Measurements from ENCODE around the gene PAIP2.

PAIP2 gene

GRCh38 chr5:139297439-139298133 lies 44.1 kb upstream of the PAIP2 start:
- no peak overlapping the region for H2BK12ac ChIP-seq (ENCODE audit: low read length)
- H3K14ac ChIP-seq (ENCODE audit: low read length) = no peak overlapping the region
- H3K36me3 ChIP-seq (replicated peaks in 1 of 2; ENCODE audit: control insufficient read depth in 2 of 2, insufficient read depth in 2 of 2, low read length in 2 of 2) = peaks cover 3 to 56% of the 10 kb centered on the region in 2 donors
- DNase-seq (ENCODE audit: low spot score) = no peak
- no peaks in the 10 kb centered on the region for H3K79me1 ChIP-seq (ENCODE audit: low read depth, low read length)
- H2AFZ ChIP-seq (ENCODE audit: low read length) = no peak overlapping the region
- H2BK15ac ChIP-seq (ENCODE audit: low read length) = no peak overlapping the region
- H3K27me3 ChIP-seq (ENCODE audit: control insufficient read depth in 3 of 3, insufficient read depth in 3 of 3, low read depth in 1 of 3, low read length in 3 of 3) = no peaks in the 10 kb centered on the region
- no peak overlapping the region for H2AK5ac ChIP-seq (ENCODE audit: low read depth, low read length)
- no peak overlapping the region for H3K4me2 ChIP-seq (ENCODE audit: insufficient read depth, low read length, poor library complexity, severe bottlenecking)
- H4K8ac ChIP-seq (ENCODE audit: low read depth, low read length) = no peak overlapping the region
- no peak overlapping the region for H3K18ac ChIP-seq (ENCODE audit: low read length)
- peaks cover 4 to 5% of the 10 kb centered on the region in 2 donors for H3K4me1 ChIP-seq (ENCODE audit: control insufficient read depth in 2 of 2, insufficient read depth in 1 of 2, low read depth in 1 of 2, low read length in 2 of 2)
- no peak overlapping the region for H3K9ac ChIP-seq (ENCODE audit: low read depth, low read length, poor library complexity)
- no peak overlapping the region for H3K23ac ChIP-seq (ENCODE audit: low read depth, low read length, poor library complexity)
- no peak overlapping the region for H3K27ac ChIP-seq (replicated peaks; ENCODE audit: low read length)
- H3K4ac ChIP-seq (ENCODE audit: low read length) = no peak overlapping the region
- H2BK120ac ChIP-seq (ENCODE audit: low read depth, low read length) = no peak overlapping the region
- H2BK5ac ChIP-seq (ENCODE audit: low read length) = no peak overlapping the region
- H3K9me3 ChIP-seq (replicated peaks in 1 of 2; ENCODE audit: control insufficient read depth in 2 of 2, insufficient read depth in 1 of 2, low read depth in 1 of 2, low read length in 2 of 2) = no peaks in the 10 kb centered on the region
- H3K4me3 ChIP-seq (ENCODE audit: low read length in 2 of 2) = no peak overlapping the region
- WGBS, 2 donors (ENCODE audit: extremely low coverage in 2 of 2, insufficient read length in 2 of 2, insufficient replicate concordance in 1 of 2) = 100% methylated on average over 1 of the region's 2 CpGs; no CpG with 5 or more reads in 1 of the 2 donors
- H4K91ac ChIP-seq (ENCODE audit: low read depth, low read length, poor library complexity) = no peak overlapping the region

GRCh38 chr5:139298242-139298641 lies 43.4 kb upstream of the PAIP2 start:
- Histone ChIP-seq H2AK5ac (ENCODE audit: low read depth, low read length) (no peak overlapping the region), H3K9ac (ENCODE audit: low read depth, low read length, poor library complexity) (no peak overlapping the region), H3K14ac (ENCODE audit: low read length) (no peak overlapping the region), H3K27me3 (ENCODE audit: control insufficient read depth in 3 of 3, insufficient read depth in 3 of 3, low read depth in 1 of 3, low read length in 3 of 3) (no peaks in the 10 kb centered on the region), H3K4me2 (ENCODE audit: insufficient read depth, low read length, poor library complexity, severe bottlenecking) (no peak overlapping the region), H3K18ac (ENCODE audit: low read length) (no peak overlapping the region), H4K8ac (ENCODE audit: low read depth, low read length) (no peak overlapping the region), H3K4me1 (ENCODE audit: control insufficient read depth in 2 of 2, insufficient read depth in 1 of 2, low read depth in 1 of 2, low read length in 2 of 2) (peaks cover 4 to 5% of the 10 kb centered on the region in 2 donors), H3K4ac (ENCODE audit: low read length) (no peak overlapping the region), H4K91ac (ENCODE audit: low read depth, low read length, poor library complexity) (no peak overlapping the region), H2BK120ac (ENCODE audit: low read depth, low read length) (no peak overlapping the region), H3K36me3 (replicated peaks in 1 of 2; ENCODE audit: control insufficient read depth in 2 of 2, insufficient read depth in 2 of 2, low read length in 2 of 2) (peaks cover 3 to 61% of the 10 kb centered on the region in 2 donors), H2AFZ (ENCODE audit: low read length) (no peak overlapping the region), H3K9me3 (replicated peaks in 1 of 2; ENCODE audit: control insufficient read depth in 2 of 2, insufficient read depth in 1 of 2, low read depth in 1 of 2, low read length in 2 of 2) (no peaks in the 10 kb centered on the region), H3K79me1 (ENCODE audit: low read depth, low read length) (no peaks in the 10 kb centered on the region), H3K27ac (replicated peaks; ENCODE audit: low read length) (no peak overlapping the region), H3K4me3 (ENCODE audit: low read length in 2 of 2) (no peak overlapping the region), H2BK12ac (ENCODE audit: low read length) (no peak overlapping the region), H3K23ac (ENCODE audit: low read depth, low read length, poor library complexity) (no peak overlapping the region), H2BK5ac (ENCODE audit: low read length) (no peak overlapping the region), H2BK15ac (ENCODE audit: low read length) (no peak overlapping the region)
- DNase-seq (ENCODE audit: low spot score) = no peak
- no CpG with 5 or more reads among the region's 11 CpGs for WGBS, 2 donors (ENCODE audit: extremely low coverage in 2 of 2, insufficient read length in 2 of 2, insufficient replicate concordance in 1 of 2)

DNA sequence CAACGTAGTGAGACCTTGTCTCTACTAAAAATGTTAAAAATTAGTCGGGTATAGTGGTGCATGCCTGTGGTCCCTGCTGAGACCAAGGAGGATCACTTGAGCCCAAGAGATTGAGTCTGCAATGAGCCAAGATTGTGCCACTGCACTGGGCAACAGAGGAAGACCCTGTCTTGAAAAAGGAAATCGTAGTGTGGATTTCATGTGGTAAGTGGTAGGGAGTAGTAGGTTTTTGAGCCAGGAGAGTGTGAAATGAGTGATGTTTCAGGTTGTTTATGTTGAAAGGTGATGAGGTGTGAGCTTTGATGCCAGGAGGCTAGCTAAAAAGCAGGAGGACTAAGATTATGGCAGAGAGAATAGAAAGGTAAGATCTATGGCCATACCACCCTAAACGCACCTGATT lies 42.2 kb upstream of the PAIP2 start:
- no peak overlapping the region for H4K91ac ChIP-seq (ENCODE audit: low read depth, low read length, poor library complexity)
- H2BK12ac ChIP-seq (ENCODE audit: low read length) = no peak overlapping the region
- no peak overlapping the region for H2BK15ac ChIP-seq (ENCODE audit: low read length)
- H3K27ac ChIP-seq (replicated peaks; ENCODE audit: low read length) = no peak overlapping the region
- H3K23ac ChIP-seq (ENCODE audit: low read depth, low read length, poor library complexity) = no peak overlapping the region
- DNase-seq (ENCODE audit: low spot score) = no peak
- H3K4ac ChIP-seq (ENCODE audit: low read length) = no peak overlapping the region
- H3K36me3 ChIP-seq (replicated peaks in 1 of 2; ENCODE audit: control insufficient read depth in 2 of 2, insufficient read depth in 2 of 2, low read length in 2 of 2) = peaks cover 3 to 64% of the 10 kb centered on the region in 2 donors
- no peak overlapping the region for H2BK5ac ChIP-seq (ENCODE audit: low read length)
- peaks cover 4 to 5% of the 10 kb centered on the region in 2 donors for H3K4me1 ChIP-seq (ENCODE audit: control insufficient read depth in 2 of 2, insufficient read depth in 1 of 2, low read depth in 1 of 2, low read length in 2 of 2)
- H3K9me3 ChIP-seq (replicated peaks in 1 of 2; ENCODE audit: control insufficient read depth in 2 of 2, insufficient read depth in 1 of 2, low read depth in 1 of 2, low read length in 2 of 2) = no peaks in the 10 kb centered on the region
- no peak overlapping the region for H3K9ac ChIP-seq (ENCODE audit: low read depth, low read length, poor library complexity)
- H3K18ac ChIP-seq (ENCODE audit: low read length) = no peak overlapping the region
- no peak overlapping the region for H3K4me2 ChIP-seq (ENCODE audit: insufficient read depth, low read length, poor library complexity, severe bottlenecking)
- no peaks in the 10 kb centered on the region for H3K27me3 ChIP-seq (ENCODE audit: control insufficient read depth in 3 of 3, insufficient read depth in 3 of 3, low read depth in 1 of 3, low read length in 3 of 3)
- no peak overlapping the region for H2AK5ac ChIP-seq (ENCODE audit: low read depth, low read length)
- no peak overlapping the region for H3K4me3 ChIP-seq (ENCODE audit: low read length in 2 of 2)
- no peak overlapping the region for H4K8ac ChIP-seq (ENCODE audit: low read depth, low read length)
- H2AFZ ChIP-seq (ENCODE audit: low read length) = no peak overlapping the region
- no peaks in the 10 kb centered on the region for H3K79me1 ChIP-seq (ENCODE audit: low read depth, low read length)
- WGBS, 2 donors (ENCODE audit: extremely low coverage in 2 of 2, insufficient read length in 2 of 2, insufficient replicate concordance in 1 of 2) = no CpG with 5 or more reads among the region's 4 CpGs
- H2BK120ac ChIP-seq (ENCODE audit: low read depth, low read length) = no peak overlapping the region
- no peak overlapping the region for H3K14ac ChIP-seq (ENCODE audit: low read length)

- WGBS, 2 donors (ENCODE audit: extremely low coverage in 2 of 2, insufficient read length in 2 of 2, insufficient replicate concordance in 1 of 2) = no CpG with 5 or more reads among the region's 7 CpGs
- Histone ChIP-seq H4K91ac (ENCODE audit: low read depth, low read length, poor library complexity) (no peak overlapping the region), H3K9ac (ENCODE audit: low read depth, low read length, poor library complexity) (no peak overlapping the region), H3K23ac (ENCODE audit: low read depth, low read length, poor library complexity) (no peak overlapping the region), H3K27ac (replicated peaks; ENCODE audit: low read length) (no peak overlapping the region), H2AFZ (ENCODE audit: low read length) (no peak overlapping the region), H2BK5ac (ENCODE audit: low read length) (no peak overlapping the region), H3K4me1 (ENCODE audit: control insufficient read depth in 2 of 2, insufficient read depth in 1 of 2, low read depth in 1 of 2, low read length in 2 of 2) (peaks cover 2 to 3% of the 10 kb centered on the region in 2 donors), H3K14ac (ENCODE audit: low read length) (no peak overlapping the region), H3K27me3 (ENCODE audit: control insufficient read depth in 3 of 3, insufficient read depth in 3 of 3, low read depth in 1 of 3, low read length in 3 of 3) (no peaks in the 10 kb centered on the region), H3K9me3 (replicated peaks in 1 of 2; ENCODE audit: control insufficient read depth in 2 of 2, insufficient read depth in 1 of 2, low read depth in 1 of 2, low read length in 2 of 2) (no peaks in the 10 kb centered on the region), H2BK15ac (ENCODE audit: low read length) (no peak overlapping the region), H3K18ac (ENCODE audit: low read length) (no peak overlapping the region), H3K4me2 (ENCODE audit: insufficient read depth, low read length, poor library complexity, severe bottlenecking) (no peak overlapping the region), H2BK12ac (ENCODE audit: low read length) (no peak overlapping the region), H2AK5ac (ENCODE audit: low read depth, low read length) (no peak overlapping the region), H3K79me1 (ENCODE audit: low read depth, low read length) (no peaks in the 10 kb centered on the region), H3K4me3 (ENCODE audit: low read length in 2 of 2) (no peak overlapping the region), H2BK120ac (ENCODE audit: low read depth, low read length) (no peak overlapping the region), H3K4ac (ENCODE audit: low read length) (no peak overlapping the region), H4K8ac (ENCODE audit: low read depth, low read length) (no peak overlapping the region), H3K36me3 (replicated peaks in 1 of 2; ENCODE audit: control insufficient read depth in 2 of 2, insufficient read depth in 2 of 2, low read length in 2 of 2) (peaks cover 3 to 64% of the 10 kb centered on the region in 2 donors)
- DNase-seq (ENCODE audit: low spot score) = no peak
These were observed 39.7 kb upstream of the PAIP2 start for GRCh38 chr5:139301808-139302499.
